HUES6 (cell line): Measurements from ENCODE around the gene C1orf185.

Experiments
- H3K27ac ChIP-seq: 2 replicates; pipeline ENCODE4 v1.7.0; 2013; ENCODE audit warnings: low read depth, mild to moderate bottlenecking, low read length, inconsistent platforms
- H3K27me3 ChIP-seq: 2 replicates; pipeline ENCODE4 v1.6.1; 2013; ENCODE audit warnings: low read length; ENCODE audit not compliant: control insufficient read depth, insufficient read depth
- H3K36me3 ChIP-seq: 2 replicates; pipeline ENCODE4 v1.6.1; 2013; ENCODE audit warnings: low read length; ENCODE audit not compliant: control insufficient read depth, insufficient read depth
- H3K4me1 ChIP-seq: 2 replicates; pipeline ENCODE4 v1.6.1; 2013; ENCODE audit warnings: low read length; ENCODE audit not compliant: control insufficient read depth, insufficient read depth
- H3K4me3 ChIP-seq: 2 replicates; pipeline ENCODE4 v1.5.1; 2013; ENCODE audit warnings: low read depth, low read length
- H3K9ac ChIP-seq: one replicate; pipeline ENCODE4 v1.6.1; 2013; ENCODE audit warnings: mild to moderate bottlenecking, low read length
- H3K9me3 ChIP-seq: 2 replicates; pipeline ENCODE4 v1.6.1; 2013; ENCODE audit warnings: low read depth, low read length; ENCODE audit not compliant: control insufficient read depth, insufficient read depth

The C1orf185 gene

DNA sequence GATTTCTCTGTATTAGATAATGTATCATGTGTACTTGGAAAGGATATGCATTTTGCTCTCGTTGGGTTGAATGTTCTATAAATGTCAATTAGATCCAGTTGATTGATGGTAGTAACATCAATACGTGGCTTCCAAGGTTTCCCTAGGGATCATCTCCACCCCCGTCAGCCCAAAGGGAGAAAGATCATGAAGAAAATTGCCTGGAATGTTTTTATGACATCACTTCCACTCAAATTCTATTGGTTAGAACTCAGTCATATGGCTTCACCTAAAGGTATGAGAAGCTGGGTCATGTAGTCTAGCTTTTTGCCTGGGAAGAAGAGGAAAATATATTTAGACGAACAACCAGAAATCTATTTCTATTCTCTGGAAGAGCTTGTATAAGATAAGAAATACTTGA lies at the start of gene C1orf185:
Gene C1orf185 (plus strand): TSS at position 253 of the 400 bp plus-strand sequence. CDS start 6 bp downstream, at position 259.
- H3K9ac ChIP-seq = no peak within 1 kb of the TSS
- H3K27me3 ChIP-seq = no peaks in the 10 kb centered on the region
- H3K36me3 ChIP-seq = no peaks in the 10 kb centered on the region
- no peak within 1 kb of the TSS for H3K4me3 ChIP-seq
- no peaks in the 10 kb centered on the region for H3K9me3 ChIP-seq
- no peak within 1 kb of the TSS for H3K27ac ChIP-seq
- H3K4me1 ChIP-seq = no peaks in the 10 kb centered on the region

DNA sequence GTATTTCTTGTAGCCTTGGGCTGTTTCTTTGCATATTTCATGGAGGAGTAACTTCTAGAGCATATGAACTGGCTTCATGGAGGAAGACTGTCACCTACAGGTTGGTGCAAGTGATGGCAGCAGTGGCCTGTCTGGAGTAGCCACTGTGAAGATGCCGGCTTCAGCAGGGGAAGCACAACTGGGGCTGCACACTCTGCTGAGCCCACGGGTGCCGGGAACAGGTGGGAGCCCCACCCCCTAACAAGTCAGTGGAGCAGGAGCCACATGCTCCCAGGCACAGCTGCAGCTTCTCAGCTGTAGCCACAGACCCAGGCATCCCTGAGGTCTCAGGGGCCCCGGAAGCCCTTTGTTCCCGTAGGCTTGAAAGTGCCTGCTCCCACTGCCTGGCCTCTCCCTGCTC lies 43.2 kb upstream of the C1orf185 start:
- Histone ChIP-seq H3K27ac (no peak overlapping the region), H3K9ac (no peak overlapping the region), H3K4me3 (no peak overlapping the region), H3K4me1 (no peaks in the 10 kb centered on the region), H3K27me3 (no peaks in the 10 kb centered on the region), H3K36me3 (no peaks in the 10 kb centered on the region), H3K9me3 (peaks cover 8% of the 10 kb centered on the region; the same call in 1 of the 2 replicates)

DNA sequence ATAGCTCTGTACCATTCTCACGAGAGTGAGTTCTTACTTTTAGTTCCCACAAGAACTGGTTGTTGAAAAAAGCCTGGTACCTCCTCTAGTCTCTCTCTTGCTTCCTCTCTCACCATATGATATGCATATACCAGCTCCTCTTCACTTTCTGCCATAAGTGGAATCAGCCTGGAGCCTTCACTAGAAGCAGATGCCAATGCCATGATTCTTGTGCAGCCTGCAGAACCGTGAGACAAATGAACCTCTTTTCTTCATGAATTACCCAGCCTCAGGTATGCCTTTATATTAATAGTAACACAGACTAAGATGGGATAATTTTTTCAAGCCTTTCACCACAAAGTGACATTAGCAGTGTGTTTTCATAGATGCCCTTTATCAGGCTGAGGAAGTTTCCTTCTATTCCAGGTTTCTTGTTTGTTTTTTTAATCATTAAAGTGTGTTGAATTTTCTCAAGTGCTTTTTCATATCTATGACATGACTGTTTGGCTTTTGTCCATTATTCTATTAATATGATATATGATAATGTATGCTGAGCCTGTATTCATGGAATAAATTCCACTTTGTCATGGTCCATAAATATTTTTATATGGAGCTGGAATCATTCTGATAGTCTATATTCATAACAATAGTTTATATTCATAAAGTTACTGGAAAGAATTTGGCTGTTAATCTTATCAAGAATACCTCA lies 40.7 kb upstream of the C1orf185 start:
- Histone ChIP-seq H3K27ac (no peak overlapping the region), H3K4me3 (no peak overlapping the region), H3K27me3 (no peaks in the 10 kb centered on the region), H3K4me1 (no peaks in the 10 kb centered on the region), H3K36me3 (no peaks in the 10 kb centered on the region), H3K9me3 (peaks cover 8% of the 10 kb centered on the region; the same call in 1 of the 2 replicates), H3K9ac (no peak overlapping the region)

DNA sequence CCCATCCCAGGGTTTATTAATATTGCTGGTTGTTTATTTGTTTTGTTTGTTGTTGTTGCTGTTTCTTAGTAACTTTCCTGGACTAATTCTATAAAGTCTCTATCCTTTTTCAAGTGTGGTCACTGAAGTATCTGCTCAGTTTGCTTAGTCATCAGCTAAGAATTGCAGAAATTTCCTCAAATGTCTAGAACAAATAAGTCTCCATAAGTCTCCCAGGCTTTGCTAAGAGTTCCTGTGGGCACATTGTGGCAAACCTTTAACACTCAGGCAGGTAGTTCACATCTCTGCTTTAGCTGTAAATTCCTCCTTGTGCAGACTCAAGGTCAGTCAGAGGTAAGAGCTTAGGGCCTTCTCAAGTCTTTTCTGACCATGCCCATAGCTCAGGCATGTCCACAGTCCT lies 38.9 kb upstream of the C1orf185 start:
- Histone ChIP-seq H3K4me3 (no peak overlapping the region), H3K9ac (no peak overlapping the region), H3K4me1 (no peaks in the 10 kb centered on the region), H3K27ac (no peak overlapping the region), H3K36me3 (no peaks in the 10 kb centered on the region), H3K9me3 (peaks cover 8% of the 10 kb centered on the region; the same call in 1 of the 2 replicates), H3K27me3 (no peaks in the 10 kb centered on the region)

DNA sequence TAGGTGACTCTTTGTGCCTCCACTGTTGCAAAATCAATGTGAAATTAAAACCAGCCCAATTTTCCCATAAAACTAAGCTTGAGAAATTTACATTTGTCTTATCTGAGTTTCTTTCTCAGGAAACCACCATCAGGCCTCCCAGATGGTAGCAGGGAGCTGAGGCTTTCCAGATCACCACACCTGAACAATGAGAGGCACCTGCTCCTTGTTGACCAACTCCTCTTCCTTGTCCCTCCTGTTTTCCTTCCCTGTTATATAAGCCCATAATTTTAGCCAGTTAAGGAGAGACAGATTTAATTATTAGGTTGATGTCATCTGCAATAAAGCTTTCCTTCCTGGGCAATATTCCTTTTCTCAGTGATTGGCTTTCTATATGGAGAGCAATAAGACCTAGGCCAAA lies 32.0 kb upstream of the C1orf185 start:
- Histone ChIP-seq H3K27ac (no peak overlapping the region), H3K4me3 (no peak overlapping the region), H3K27me3 (no peaks in the 10 kb centered on the region; the same call in 1 of the 2 replicates), H3K4me1 (no peaks in the 10 kb centered on the region), H3K36me3 (no peaks in the 10 kb centered on the region), H3K9ac (no peak overlapping the region), H3K9me3 (no peaks in the 10 kb centered on the region)

DNA sequence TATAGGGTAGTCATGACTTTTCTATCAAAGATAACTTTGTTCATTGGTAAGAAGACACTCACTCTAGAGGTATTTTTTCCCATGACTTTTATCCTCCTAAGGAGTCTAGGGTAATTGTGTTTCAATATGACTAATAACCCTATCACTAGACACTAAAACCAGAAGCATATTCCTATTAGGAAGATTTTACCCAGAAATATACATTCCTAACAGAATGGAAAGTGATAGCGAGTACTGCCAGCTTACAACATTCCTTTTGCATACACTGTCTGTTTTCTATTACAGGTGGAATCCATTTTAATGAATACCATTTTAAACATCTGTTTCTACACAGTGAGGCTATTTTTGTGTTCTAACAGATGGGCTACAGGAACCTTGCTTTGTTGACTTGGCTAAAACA lies 31.4 kb upstream of the C1orf185 start:
- no peak overlapping the region for H3K9ac ChIP-seq
- no peaks in the 10 kb centered on the region; the same call in 1 of the 2 replicates for H3K27me3 ChIP-seq
- no peaks in the 10 kb centered on the region for H3K9me3 ChIP-seq
- no peak overlapping the region for H3K4me3 ChIP-seq
- no peak overlapping the region for H3K27ac ChIP-seq
- no peaks in the 10 kb centered on the region for H3K4me1 ChIP-seq
- no peaks in the 10 kb centered on the region for H3K36me3 ChIP-seq

DNA sequence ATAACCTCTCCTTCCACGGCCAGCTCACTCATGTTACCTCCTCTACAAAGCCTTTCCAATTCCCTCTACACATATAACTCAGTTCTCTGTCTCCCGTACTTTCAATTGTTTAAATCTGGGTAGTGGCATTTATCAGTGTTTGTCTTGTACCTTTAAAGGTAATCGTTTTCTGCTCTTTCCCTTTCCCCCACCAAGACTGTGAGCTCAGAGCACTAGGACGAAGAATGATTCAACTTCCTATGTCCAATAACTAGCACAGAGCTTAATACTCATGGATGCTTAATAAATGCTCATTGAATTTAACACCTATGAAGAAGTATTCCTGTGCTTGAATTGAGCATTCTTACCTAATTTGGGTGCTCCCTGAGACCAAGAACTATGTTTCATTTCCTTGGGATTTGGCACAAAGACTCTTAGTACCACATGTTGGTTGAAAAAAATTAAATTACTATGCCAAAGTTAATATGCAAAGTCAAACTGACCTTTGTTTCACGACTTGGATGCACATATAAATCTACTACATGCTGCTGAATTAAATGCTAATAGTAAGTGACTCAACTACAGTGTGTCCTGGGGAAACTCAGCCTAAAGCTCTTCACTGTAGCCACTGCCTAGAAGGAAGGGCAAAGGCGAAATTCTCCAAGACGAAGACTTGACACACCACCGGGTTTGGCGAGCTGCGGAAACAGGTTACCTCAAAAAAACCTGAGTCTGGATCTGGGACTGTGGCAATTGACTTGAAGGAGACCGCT lies 30.6 kb upstream of the C1orf185 start:
- no peak overlapping the region for H3K9ac ChIP-seq
- H3K4me1 ChIP-seq = no peaks in the 10 kb centered on the region
- H3K9me3 ChIP-seq = no peaks in the 10 kb centered on the region
- no peaks in the 10 kb centered on the region for H3K36me3 ChIP-seq
- H3K27ac ChIP-seq = no peak overlapping the region
- H3K4me3 ChIP-seq = no peak overlapping the region
- no peaks in the 10 kb centered on the region; the same call in 1 of the 2 replicates for H3K27me3 ChIP-seq

DNA sequence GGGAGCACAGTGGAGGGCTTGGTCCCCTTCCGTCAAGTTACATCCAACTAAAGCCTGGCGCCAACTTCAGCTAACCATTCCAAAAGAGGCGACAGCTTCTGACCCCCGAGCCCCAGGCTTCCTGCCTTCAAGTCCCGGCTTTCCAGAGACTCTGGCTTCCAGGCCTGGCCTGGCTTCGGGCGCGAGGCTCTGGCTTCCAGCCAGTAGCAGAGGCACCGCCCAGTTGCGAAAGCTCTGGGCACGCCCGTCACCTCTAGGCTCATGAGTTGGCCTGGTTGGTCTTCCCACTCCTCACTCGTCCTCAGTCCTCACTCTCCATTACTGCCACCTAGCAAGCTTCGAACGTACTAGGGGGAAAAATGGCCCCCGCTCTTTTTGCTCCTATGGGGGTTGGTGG lies 30.0 kb upstream of the C1orf185 start:
- H3K9ac ChIP-seq = no peak overlapping the region
- H3K36me3 ChIP-seq = no peaks in the 10 kb centered on the region
- no peak overlapping the region for H3K27ac ChIP-seq

DNA sequence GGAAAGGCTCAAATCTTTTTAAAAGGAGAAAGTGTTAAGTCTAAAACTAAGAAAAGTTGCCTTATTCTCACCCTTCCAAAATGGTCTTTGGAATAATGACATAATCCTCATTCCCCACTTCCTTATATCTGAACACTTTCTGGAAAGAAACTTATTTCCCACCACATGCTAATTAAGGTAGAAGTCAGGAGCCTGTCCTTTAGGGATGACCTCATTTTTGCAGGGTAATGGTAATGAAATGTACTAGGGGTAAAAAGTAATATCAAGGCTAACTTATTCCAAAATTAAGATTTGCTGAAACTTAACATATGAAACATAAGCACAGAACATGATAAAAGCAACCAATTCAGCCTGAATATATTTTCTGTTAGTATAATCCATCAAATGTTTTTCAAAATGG lies 29.4 kb upstream of the C1orf185 start:
- no peaks in the 10 kb centered on the region; the same call in 1 of the 2 replicates for H3K27me3 ChIP-seq
- no peak overlapping the region for H3K4me3 ChIP-seq
- no peaks in the 10 kb centered on the region for H3K9me3 ChIP-seq
- H3K36me3 ChIP-seq = no peaks in the 10 kb centered on the region
- H3K27ac ChIP-seq = no peak overlapping the region
- H3K9ac ChIP-seq = no peak overlapping the region
- no peaks in the 10 kb centered on the region for H3K4me1 ChIP-seq

More for the DNA sequence above, 30.0 kb upstream of the C1orf185 start:
- Histone ChIP-seq H3K4me3 (no peak overlapping the region), H3K9me3 (no peaks in the 10 kb centered on the region), H3K4me1 (no peaks in the 10 kb centered on the region), H3K27me3 (no peaks in the 10 kb centered on the region; the same call in 1 of the 2 replicates)

DNA sequence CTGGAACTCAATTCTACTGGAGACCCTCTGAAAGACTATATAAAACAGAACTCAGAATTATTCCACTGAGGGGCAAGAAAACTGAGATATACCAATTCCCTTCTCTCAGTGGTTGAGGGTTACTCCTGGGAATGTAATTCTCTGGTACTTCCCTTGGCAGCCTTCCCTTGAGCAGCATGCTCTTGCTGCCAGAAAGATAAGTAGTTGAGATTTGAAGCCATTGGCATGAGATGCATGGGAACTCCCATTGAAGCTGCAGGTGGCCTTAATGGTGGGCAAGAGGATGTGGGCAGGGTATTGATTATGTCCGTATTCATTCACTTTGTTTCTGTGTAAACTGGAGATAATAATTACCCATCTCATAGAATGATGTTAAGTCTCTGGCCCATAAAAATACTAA lies 28.6 kb upstream of the C1orf185 start:
- Histone ChIP-seq H3K4me1 (no peaks in the 10 kb centered on the region), H3K4me3 (no peak overlapping the region), H3K36me3 (no peaks in the 10 kb centered on the region), H3K27me3 (no peaks in the 10 kb centered on the region; the same call in 1 of the 2 replicates), H3K9ac (no peak overlapping the region), H3K27ac (no peak overlapping the region), H3K9me3 (no peaks in the 10 kb centered on the region)
